ENCODE data around the gene ZFAND3.

GRCh38 chr6:38160831-38161230, 341.3 kb downstream of the ZFAND3 start:
- TF ChIP-seq CTCF (IDR thresholded peaks at IDR 0.05; ENCODE audit: low read length) (no peak), EZH2 (IDR thresholded peaks at IDR 0.05; ENCODE audit: borderline replicate concordance, low read length) (no peak)

Data from OCI-LY1 (cell line).